Activated CD4-positive, CD25-positive, alpha-beta regulatory T cell treated with anti-CD3 and anti-CD28 coated beads, Interleukin-2, amount 50 U/mL, for 72 hours (primary cell): ENCODE data around the gene PLEKHA7.

ENCODE experiments used
- DNase-seq: peaks from one replicate; pipeline ENCODE4 v3.0.0; 2021

The PLEKHA7 gene

GRCh38 chr11:16785520-16786128, 228.6 kb downstream of the PLEKHA7 start:
- DNase-seq: peak; percentile 55

- no peak for DNase-seq
Measured at GRCh38 chr11:16784666-16785065, 229.5 kb downstream of the PLEKHA7 start.

DNA sequence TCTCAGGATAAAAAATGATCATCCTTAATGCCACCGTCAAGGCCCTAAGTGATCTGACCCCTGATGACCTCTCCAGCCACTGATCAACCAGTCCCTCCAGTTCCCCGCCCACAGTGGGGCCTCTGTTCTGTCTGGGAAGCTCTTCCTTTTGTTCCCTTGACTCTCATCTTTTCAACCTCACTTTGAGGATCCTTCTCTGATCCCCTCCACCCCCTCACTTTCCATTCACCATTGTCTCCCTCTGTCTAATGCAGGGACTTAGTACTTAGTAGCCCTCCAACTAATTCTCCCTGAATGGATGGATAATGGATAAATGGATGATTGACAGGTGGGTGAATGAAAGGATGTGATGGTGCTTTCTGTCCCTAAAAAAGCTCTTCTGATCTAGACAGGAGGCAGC, 230.1 kb downstream of the PLEKHA7 start:
- DNase-seq: no peak

DNA sequence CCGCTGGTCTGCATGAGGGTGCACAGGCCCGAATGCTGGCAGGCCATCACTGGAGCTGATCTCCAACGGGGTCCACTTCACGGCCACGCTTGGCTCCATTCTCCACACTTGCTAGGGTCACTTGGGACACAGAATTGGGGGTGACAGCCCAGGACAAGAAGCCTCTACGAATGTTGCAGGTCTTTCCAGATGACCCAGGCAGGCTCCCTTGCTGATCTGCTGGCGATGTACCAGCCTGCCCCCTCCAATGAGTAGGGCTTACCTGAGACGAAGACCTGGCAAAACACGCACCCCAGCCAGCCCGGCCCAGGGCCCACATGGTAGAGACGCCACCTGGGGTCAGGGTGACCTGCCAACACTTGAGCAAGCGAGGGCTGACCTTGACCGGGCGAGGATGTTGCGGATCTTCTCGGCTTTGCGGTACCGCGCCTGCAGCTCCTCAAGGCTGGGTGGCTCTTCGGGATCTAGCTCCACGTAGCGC, 230.9 kb downstream of the PLEKHA7 start:
- no peak for DNase-seq

GRCh38 chr11:16781936-16782919, 232.0 kb downstream of the PLEKHA7 start:
- no peak for DNase-seq

DNA sequence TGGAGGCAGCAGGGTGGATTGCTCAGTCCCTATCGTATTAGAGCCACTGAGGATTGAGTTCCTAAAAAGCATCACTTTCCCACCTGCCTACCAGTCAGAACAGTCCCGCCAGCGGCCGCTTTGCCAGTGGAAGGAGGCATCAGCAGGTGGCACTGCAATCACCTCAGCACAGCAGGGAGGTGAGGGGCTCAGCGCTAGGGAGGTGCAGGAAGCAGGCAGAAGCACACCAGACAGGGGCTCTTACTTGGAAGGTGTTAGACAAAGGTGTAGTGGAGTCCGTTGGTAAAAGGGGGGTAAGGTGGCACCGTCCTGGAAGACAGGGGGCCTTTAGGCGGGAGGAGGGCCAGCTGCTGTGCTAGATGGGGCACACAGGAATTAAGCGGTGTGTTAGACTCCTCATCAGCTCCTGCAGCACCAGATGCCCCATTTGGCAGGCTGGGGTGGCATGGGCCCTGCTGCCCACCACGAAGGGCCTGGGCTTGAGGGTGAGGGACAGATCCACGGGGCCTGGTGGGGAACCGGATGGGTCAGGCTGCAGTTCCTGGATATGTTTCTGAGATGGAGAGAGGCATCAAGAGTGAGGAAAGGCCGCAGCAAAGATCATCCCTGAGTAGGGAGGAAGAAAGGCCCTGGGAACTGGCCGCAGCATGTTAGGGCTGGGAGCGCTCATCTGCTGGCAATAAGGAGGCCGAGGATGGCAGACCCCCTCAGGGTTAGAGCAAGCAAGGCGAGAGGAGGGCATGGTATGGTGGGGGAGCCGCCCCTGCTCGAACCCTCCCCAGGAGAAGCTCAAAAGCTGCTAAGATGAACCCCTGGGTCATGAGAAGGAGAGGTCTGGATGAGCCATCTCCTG, 233.3 kb downstream of the PLEKHA7 start:
- no peak for DNase-seq

DNA sequence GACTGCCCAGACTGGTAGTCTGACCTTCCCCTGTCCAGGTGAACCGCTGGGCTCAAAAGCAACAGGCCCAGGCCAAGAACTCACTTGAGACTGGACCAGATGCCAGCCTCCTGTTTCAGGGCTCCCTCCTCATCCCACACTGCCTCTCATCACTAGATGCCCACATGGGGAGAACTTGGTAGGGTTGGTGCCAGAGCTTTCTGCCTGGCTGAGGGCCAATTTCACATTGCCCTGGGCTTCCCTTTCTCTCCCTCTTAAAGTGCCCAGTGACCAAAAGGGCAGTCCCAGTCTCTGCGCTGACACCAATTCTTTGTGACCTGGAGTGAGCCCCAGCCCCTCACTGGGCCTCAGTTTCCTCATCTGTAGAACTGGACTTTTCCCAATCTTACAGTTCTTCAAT, 234.1 kb downstream of the PLEKHA7 start:
- DNase-seq: no peak

DNA sequence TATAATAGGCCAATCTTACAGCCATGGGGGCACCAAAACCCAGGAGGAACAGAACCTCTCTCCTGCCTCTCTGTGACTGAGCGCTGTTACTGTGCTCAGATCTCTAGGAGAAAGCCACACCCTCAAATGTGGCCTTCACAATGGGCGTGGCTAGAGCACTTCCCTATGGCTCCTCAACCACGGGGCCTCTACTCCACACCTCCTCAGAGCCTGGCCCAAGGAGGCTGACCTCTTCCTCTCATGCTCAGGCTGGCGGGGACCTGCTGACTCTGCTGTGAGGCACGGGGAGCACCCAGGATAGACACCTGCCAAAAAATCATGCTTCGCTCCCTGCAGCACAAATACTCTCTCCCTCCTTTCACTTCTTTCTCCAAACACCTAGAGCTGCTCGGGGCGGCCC, 234.8 kb downstream of the PLEKHA7 start:
- no peak for DNase-seq

GRCh38 chr11:16778876-16779275, 235.3 kb downstream of the PLEKHA7 start:
- DNase-seq: no peak

DNA sequence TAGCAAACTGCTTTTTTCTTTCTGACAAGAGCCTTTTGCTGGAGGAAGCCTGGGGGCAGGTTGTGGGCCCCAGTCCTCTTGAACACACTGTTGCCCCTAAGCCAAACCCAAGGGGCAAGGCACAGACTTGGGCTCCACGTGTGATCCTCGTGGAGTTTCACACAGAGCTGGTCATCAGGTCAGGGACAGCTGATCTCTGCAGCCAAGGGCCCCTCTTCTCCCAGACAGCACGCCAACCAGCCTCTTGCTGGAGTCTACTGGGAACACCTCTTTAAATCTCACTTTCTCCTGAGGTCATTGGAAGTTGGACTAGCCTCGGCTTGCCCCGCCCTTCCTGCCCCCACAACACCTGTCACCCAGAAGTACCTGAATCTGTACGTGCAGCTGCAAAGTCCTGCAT, 235.9 kb downstream of the PLEKHA7 start:
- no peak for DNase-seq

DNA sequence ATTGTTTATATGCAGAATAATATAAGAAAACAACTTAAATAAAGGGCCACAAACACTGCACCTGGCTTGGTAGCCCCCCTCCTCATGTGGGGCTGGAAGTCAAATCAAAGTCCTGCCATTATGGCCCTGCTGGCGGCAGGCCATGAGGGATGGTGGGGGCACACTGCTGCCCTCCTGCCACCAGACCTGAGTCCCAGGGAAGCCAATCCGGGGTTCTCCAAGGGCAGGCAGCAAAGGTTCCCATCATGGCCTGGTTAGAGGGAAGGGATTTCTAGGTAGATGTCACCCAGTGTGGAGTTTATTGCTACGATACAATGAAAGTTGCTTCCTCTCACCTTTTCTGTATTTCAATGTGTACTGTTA, 236.6 kb downstream of the PLEKHA7 start:
- DNase-seq: no peak

GRCh38 chr11:16776711-16777612, 237.3 kb downstream of the PLEKHA7 start:
- DNase-seq: no peak

DNA sequence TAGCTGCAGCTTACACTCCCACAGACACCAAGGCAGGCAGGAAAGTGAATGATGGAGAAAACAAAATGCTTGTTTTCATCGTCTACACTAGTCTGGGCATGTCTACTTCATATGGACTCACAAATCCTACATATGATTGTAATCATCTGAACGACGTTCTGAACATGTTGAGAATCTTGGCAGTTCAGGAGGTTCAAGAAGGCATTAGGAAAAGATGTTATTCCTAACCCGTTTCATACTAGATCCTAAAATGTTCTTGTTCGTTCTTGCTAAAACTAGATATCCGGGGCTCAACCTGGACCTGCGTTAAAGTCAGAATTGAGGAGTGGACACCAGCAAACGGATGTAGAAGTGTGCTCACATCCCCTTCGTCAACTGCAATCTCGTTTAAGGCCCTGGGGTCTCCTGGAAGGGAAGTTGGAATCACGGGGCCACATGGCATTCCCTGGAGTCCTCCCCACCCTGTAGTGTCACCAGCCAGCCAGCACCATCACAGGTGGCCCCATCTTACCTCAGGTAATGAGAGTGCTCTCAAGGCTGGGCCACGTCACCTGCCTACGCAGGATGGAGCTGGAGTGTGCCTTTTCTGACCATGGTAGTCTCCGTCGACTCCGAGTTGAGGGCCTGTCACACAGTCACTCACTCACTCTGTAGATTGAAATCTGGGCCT, 238.5 kb downstream of the PLEKHA7 start:
- DNase-seq: no peak

DNA sequence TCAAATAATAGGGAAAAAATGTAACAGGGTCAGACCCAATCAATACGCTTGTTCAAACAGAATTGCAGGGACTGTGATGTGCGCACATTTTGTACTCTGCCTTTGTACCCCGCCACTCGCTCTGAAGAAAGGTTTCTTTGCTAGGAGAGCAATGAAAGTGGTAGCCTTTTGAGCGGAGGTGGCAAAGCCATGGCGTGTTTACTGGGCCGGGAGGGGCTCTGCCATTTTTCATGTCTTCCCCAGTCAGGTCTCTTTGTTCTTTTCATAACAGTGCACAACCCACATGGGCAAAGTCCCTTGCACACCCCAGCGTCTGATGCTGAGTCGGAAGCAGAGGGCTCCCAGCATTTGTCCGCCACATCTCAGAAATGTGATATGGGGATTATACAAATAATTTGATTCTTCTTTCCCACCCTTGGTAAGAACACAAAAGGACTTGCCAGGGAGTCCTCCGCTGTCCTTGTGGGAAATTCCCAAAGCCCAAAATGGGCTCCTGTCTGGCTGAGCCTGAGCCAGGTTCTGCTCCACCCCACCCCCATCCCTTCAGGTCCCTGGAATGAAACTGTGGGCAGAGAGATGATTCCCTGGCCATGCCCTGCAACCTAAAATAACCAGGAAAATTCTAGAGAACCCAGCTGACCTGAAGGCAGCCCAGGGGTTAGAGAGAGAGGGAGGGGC, 239.1 kb downstream of the PLEKHA7 start:
- DNase-seq: no peak

DNA sequence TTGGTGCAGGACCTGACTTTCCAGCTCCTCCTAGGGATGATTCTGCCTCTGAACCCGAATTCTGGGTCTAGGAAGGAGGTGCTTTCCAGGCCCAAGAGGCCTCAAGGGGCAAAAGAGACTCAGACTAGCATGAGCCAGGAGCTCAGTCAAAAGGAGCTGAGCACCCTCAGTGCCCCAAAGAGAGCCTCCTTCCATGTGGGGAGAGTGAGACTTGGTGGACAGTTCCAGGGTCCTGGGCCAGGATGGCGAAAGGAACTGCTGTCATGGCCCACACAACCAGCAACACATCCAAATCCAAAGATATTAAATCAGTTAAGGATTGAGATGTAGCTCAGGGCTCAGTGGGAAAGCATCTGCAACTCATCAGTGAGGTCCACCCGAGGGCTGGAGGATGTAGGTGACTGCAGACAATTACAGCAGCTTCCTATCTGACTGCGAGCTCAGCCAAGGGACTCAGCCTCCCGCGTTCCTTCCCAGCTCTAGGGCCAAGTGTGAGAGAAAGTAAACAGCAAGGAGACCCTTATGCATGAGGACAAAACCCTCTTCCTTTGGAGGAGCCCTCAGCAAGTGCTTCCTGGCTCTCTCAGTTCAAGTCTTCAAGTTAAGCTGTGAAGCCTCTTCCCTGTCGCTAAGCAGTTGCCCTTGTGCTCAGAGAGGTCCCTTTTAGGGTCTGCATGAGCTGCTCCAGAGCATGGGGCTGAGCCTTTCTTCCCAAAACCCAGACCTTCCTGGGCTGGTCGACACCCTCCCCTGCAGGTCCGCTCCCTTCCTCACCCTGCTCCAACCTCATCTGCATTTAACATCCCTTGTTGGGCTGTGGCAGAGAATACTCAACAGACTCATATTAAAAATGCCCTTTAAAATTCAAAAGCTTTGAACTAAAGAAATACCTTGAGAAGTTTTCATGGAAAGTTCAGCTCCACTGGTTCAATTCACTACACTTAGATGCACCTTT, 240.0 kb downstream of the PLEKHA7 start:
- DNase-seq: no peak

- no peak for DNase-seq
Measured at GRCh38 chr11:16772141-16772512, 242.1 kb downstream of the PLEKHA7 start.

DNA sequence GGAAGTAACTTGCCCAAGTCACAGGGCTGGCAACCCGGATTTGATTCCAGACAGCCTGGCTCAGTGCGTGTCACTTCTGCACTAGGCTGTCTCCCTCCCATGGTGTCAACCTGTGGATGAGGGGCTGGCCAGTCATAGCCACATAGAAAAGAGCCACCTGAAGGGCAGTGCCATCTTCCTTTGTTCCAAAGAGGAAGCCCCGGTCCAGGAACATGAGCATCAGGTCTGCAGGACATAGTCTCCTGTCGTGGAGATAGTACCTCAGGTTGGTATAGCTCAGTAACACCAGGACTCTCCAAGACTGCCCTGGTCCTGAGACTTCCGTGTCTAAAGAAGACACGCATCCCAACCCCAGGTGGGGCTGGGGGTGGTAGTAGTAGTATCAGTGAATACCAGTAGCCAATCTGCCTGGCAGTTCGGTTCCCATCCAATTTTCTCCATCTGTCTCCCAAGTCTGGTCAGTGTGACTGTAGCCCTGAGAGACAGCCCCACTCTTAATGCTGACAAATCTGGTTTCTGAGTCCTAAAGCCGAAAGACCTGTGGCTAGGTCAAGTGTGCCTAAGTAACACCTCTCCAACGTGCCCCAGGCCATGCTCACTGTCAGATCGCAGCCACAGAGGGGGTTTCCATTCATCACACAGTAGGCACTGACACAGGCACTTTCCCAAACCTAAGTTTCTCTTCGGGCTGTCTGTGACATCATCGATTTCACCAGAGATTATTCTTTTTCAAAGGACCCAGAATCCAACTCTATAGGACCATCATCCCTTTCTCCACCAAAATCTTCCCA, 242.7 kb downstream of the PLEKHA7 start:
- DNase-seq: no peak

GRCh38 chr11:16770016-16770415, 244.2 kb downstream of the PLEKHA7 start:
- no peak for DNase-seq

GRCh38 chr11:16769386-16769785, 244.8 kb downstream of the PLEKHA7 start:
- DNase-seq: no peak
